ENCODE results near the gene RUFY3. TPM values are rescaled to one million over a fixed set of nuclear protein-coding genes. Genes with fewer than 3 reads are reported as not detected.

RUFY3 gene
- total RNA-seq, 1 experiment from 2014 or later, result 48.0 TPM

- Histone ChIP-seq H3K27ac (ENCODE audit: insufficient read length, low read depth, low read length) (no peak overlapping the region), H4K5ac (ENCODE audit: insufficient read length, low read depth, low read length) (no peak overlapping the region), H3K9ac (ENCODE audit: extremely low read depth, insufficient read length, low read length) (no peak overlapping the region), H2BK120ac (ENCODE audit: low read depth, low read length, poor library complexity, severe bottlenecking) (no peak overlapping the region), H2AFZ (ENCODE audit: low read length) (no peak overlapping the region), H3K79me1 (ENCODE audit: insufficient read depth, low read depth, low read length, poor library complexity, severe bottlenecking) (no peaks in the 10 kb centered on the region), H3T11ph (ENCODE audit: low read length) (no peak overlapping the region), H3K27me3 (ENCODE audit: insufficient read depth, low read length) (no peaks in the 10 kb centered on the region), H2BK20ac (ENCODE audit: low read depth, low read length, poor library complexity, severe bottlenecking) (no peak overlapping the region), H2BK12ac (ENCODE audit: insufficient read length, low read depth, low read length) (no peak overlapping the region), H3K18ac (ENCODE audit: insufficient read length, low read depth, low read length) (no peak overlapping the region), H4K8ac (replicated peaks; ENCODE audit: insufficient read length, low read depth, low read length) (no peak overlapping the region), H4K20me1 (ENCODE audit: control insufficient read depth, insufficient read depth, insufficient read length) (no peaks in the 10 kb centered on the region), H2BK5ac (ENCODE audit: insufficient read length, low read length) (no peak overlapping the region), H3K23ac (ENCODE audit: insufficient read length, low read depth, low read length) (no peak overlapping the region), H3K56ac (ENCODE audit: insufficient read length, low read depth, low read length) (no peak overlapping the region), H4K91ac (ENCODE audit: insufficient read length, low read depth, low read length) (no peak overlapping the region), H3K79me2 (ENCODE audit: insufficient read depth, low read length) (no peaks in the 10 kb centered on the region), H3K4me2 (ENCODE audit: insufficient read depth, insufficient read length, low read length) (no peak overlapping the region), H2BK15ac (ENCODE audit: low read depth, low read length) (no peak overlapping the region), H2AK5ac (ENCODE audit: insufficient read length, low read length) (no peak overlapping the region), H3K23me2 (ENCODE audit: insufficient read length, low read depth, low read length, poor library complexity, severe bottlenecking) (no peaks in the 10 kb centered on the region), H3K4me1 (ENCODE audit: insufficient read depth, low read length) (no peaks in the 10 kb centered on the region), H3K4ac (ENCODE audit: low read depth, low read length) (no peak overlapping the region), H3K9me3 (ENCODE audit: control insufficient read depth, low read depth, low read length) (no peaks in the 10 kb centered on the region), H3K14ac (ENCODE audit: insufficient read depth, low read length) (no peak overlapping the region)
- no peaks in the 10 kb centered on the region for H3K27me3 Mint-ChIP-seq (ENCODE audit: low read depth)
- no peak overlapping the region for H3K4me3 Mint-ChIP-seq
- WGBS (ENCODE audit: extremely low coverage, insufficient read length, low lambda C conversion rate), result no CpG with 5 or more reads among the region's 5 CpGs
- peaks cover 0 to 24% (median 6%) of the 10 kb centered on the region in 3 experiments; a peak in 3 of 7 replicates for H3K36me3 Mint-ChIP-seq (ENCODE audit: insufficient read depth in 1 of 3, low read depth in 3 of 3)
- no peak for TF ChIP-seq CTCF (conservative IDR thresholded peaks at IDR 0.05)
- H3K27ac Mint-ChIP-seq, result no peak overlapping the region
- no peaks in the 10 kb centered on the region for H3K4me1 Mint-ChIP-seq
- DNase-seq, result no peak
- H3K9me3 Mint-ChIP-seq, result no peaks in the 10 kb centered on the region
Observed at GRCh38 chr4:70778888-70779422, 57.2 kb downstream of the RUFY3 start.

Measured in H9 (cell line).